Stimulated activated naive B cell treated with anti-CD40 and anti-IgM and Interleukin-4, amounts not matched to agents 10 μg/mL and 1 μg/mL and 100 μg/mL, for 72 hours (primary cell): ENCODE results near the gene SYNGR1.
A peak's percentile ranks its signal among the peaks of the same experiment; 100 is the strongest.
"Not testable (repeated sequence)": the region's sequence is repeated elsewhere in the genome, so short reads cannot be mapped to it uniquely, and the experiment has no call there.

ENCODE experiments used
- ATAC-seq, 2 donors: fragments of 150-1000 bp; cut with Tn5 transposase; replicated peaks; 2 replicates each; pipeline ENCODE4 v1.10.0; 2021; ENCODE audit warnings: moderate library complexity in 1 of 2
- DNase-seq: peaks from one replicate; pipeline ENCODE4 v3.0.0; 2021
- H3K27ac Mint-ChIP-seq: one replicate; pipeline ENCODE4 v1.8.0; 2022; ENCODE audit warnings: mild to moderate bottlenecking, mixed read lengths
- H3K27me3 Mint-ChIP-seq, 2 donors: one replicate each; pipeline ENCODE4 v1.8.0; 2022; ENCODE audit warnings: mixed read lengths in 2 of 2
- H3K36me3 Mint-ChIP-seq, 2 donors: one replicate each; pipeline ENCODE4 v1.8.0; 2022; ENCODE audit warnings: mixed read lengths in 2 of 2, mild to moderate bottlenecking in 1 of 2
- H3K4me1 Mint-ChIP-seq, 2 donors: one replicate each; pipeline ENCODE4 v1.8.0; 2022; ENCODE audit warnings: mixed read lengths in 2 of 2, mild to moderate bottlenecking in 1 of 2
- H3K4me3 Mint-ChIP-seq, 2 donors: one replicate each; pipeline ENCODE4 v1.8.0; 2022; ENCODE audit warnings: mild to moderate bottlenecking in 2 of 2, mixed read lengths in 2 of 2, moderate library complexity in 1 of 2
- H3K9me3 Mint-ChIP-seq, 2 donors: one replicate each; pipeline ENCODE4 v1.8.0; 2022; ENCODE audit warnings: mixed read lengths in 2 of 2, mild to moderate bottlenecking in 1 of 2

Gene SYNGR1

DNA sequence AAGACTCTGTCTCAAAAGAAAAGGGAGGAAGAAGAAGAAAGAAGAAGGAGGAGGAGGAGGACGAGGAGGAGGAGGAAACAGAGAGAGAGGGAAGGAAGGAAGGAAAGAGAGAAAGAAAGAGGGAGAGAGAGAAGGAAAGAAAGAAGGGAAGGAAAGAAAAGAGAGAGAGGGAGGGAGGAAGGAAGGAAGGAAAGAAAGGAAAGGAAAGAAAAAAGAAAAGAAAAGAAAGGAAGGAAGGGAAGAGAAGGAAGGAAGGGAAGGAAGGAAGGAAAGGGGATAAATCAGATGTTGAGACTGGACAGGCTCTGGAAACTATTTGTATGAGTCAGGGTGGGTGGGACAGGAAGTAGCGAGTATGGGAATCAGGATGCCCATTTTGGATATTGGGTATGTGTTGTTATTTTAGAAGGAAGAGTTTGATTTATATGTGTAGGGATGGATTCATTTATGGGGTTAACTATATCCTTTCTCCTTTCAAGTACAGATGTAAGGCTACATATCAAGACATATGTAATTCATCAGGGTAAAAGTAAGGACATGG, 24.3 kb upstream of the SYNGR1 start:
- Mint-ChIP-seq H3K4me3 (no peak overlapping the region), H3K4me1 (peaks cover 3 to 4% of the 10 kb centered on the region in 2 donors), H3K27me3 (no peaks in the 10 kb centered on the region), H3K27ac (no peak overlapping the region), H3K36me3 (no peaks in the 10 kb centered on the region), H3K9me3 (no peaks in the 10 kb centered on the region)
- ATAC-seq = no peak
- DNase-seq = no peak

DNA sequence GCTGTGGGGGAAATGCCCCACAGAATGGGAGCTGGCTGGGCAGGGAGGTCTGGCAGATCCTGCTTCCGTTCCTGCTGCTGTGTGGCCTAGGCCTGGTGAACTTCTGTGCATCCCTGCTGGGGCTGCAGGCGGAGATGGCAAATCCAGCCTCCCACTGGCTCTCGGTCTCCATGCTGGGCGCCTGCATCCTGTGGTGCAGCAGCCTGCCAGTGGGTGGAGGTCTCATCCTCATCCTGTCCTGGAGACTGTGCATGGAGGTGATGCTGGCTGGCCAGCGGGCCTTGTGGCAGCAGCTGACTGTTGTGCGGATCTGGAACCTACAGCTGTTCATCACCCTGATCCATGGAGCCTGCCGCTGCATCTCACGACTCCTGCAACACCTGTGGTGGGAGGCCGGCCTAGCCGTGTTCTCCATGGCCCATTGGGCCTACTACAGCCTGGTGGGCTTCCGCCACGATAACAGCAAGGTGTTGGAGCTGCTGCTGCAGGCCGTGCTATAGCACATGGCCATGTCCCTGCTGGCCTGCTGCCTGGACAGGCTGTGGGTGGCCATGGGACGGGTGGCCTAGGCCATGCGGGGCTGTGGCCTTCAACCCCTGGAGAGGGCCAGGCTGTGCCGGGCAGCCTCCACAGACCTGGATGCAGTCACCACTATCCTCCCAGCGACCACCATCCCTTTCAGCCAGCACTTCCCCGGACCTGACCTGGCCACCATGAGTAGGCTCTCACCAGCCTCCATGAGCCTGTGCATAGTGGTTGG, 21.6 kb upstream of the SYNGR1 start:
- Mint-ChIP-seq H3K4me1 (no peaks in the 10 kb centered on the region), H3K27me3 (no peaks in the 10 kb centered on the region), H3K4me3 (no peak overlapping the region), H3K9me3 (no peaks in the 10 kb centered on the region), H3K27ac (no peak overlapping the region), H3K36me3 (no peaks in the 10 kb centered on the region)
- ATAC-seq (no peak), DNase-seq (no peak)

DNA sequence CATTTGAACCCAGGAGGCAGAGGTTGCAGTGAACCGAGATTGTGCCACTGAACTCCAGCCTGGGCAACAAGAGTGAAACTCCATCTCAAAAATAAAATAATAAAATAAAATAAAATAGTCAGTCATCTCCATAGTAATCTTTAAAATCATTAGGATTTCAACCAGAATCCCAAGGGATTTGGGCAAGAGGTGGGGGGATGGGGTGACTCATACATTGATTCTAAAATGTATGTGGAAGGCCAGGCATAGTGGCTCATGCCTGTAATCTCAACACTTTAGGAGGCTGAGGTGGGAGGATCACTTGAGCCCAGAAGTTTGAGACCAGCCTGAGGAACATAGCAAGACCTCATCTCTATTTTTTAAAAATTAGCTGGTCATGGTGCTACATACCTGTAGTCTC, 19.2 kb upstream of the SYNGR1 start:
- ATAC-seq, H3K27me3 Mint-ChIP-seq, H3K36me3 Mint-ChIP-seq, H3K9me3 Mint-ChIP-seq, H3K4me1 Mint-ChIP-seq, H3K4me3 Mint-ChIP-seq, DNase-seq, H3K27ac Mint-ChIP-seq: not testable (repeated sequence)

DNA sequence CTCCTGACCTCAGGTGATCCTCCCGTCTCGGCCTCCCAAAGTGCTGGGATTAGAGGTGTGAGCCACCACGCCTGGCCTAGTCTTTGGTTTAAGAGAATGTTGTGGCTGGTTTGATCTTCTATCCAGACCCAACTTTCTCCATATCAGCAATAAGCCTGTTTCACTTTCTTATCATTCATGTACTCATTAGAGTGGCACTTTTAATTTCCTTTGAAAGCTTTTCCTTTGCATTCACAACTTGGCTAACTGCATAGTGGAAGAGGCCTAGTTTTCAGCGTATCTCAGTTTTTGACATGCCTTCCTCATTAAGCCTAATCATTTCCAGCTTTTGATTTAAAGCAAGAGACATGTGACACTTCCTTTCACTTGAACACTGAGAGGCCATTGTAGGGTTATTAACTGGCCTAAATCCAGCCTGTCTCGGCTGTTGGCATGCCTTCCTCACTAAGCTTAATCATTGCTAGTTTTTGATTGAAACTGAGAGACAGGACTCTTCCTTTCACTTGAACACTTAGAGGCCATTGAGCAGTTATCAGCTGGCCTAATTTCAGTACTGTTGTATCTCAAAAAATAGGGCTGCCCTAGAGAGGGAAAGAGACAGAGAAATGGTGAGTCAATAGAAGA, 17.2 kb upstream of the SYNGR1 start:
- no peak for ATAC-seq
- Mint-ChIP-seq H3K4me1 (no peaks in the 10 kb centered on the region), H3K27ac (no peak overlapping the region)

DNA sequence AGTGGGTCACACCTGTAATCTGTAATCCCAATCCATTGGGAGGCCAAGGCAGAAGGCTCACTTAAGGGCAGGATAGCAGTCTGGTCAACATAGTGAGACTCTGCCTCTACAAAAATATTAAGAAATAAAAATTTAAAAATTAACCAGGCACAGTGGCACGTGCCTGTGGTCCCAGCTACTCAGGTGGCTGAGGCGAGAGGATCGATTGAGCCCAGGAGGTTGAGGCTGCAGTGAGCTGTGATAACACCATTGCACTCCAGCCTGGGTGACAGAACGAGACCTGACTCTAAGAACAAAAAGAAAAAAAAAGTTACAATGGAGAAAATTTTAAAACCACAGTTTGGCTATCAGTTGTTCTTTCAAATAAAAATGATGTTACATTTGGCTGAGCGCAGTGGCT, 13.4 kb upstream of the SYNGR1 start:
- H3K9me3 Mint-ChIP-seq = no peaks in the 10 kb centered on the region
- H3K36me3 Mint-ChIP-seq = no peaks in the 10 kb centered on the region
- no peaks in the 10 kb centered on the region for H3K4me1 Mint-ChIP-seq
- ATAC-seq = no peak
- H3K27me3 Mint-ChIP-seq = peaks cover 0 to 4% of the 10 kb centered on the region in 2 donors
- H3K27ac Mint-ChIP-seq = no peak overlapping the region
- no peak overlapping the region for H3K4me3 Mint-ChIP-seq
- no peak for DNase-seq

More for the DNA sequence above, 17.2 kb upstream of the SYNGR1 start:
- Mint-ChIP-seq H3K36me3 (no peaks in the 10 kb centered on the region), H3K4me3 (no peak overlapping the region), H3K9me3 (no peaks in the 10 kb centered on the region), H3K27me3 (no peaks in the 10 kb centered on the region)
- no peak for DNase-seq

DNA sequence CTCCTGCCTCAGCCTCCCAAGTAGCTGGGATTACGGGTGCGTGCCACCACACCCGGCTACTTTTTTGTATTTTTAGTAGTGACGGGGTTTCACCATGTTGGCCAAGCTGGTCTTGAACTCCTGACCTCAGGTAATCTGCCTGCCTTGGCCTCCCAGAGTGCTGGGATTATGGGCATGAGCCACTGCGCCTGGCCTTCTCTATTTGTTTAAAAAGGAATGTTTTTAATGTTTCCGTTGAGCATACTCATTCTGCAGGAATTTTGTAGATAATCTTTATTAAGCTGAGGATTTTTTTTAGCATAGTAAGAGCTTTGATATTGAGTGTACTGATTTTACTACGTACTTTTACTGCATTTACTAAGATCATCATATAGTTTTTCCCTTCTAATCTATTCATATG, 10.0 kb upstream of the SYNGR1 start:
- ATAC-seq, H3K27ac Mint-ChIP-seq, H3K36me3 Mint-ChIP-seq, H3K4me3 Mint-ChIP-seq, H3K27me3 Mint-ChIP-seq, H3K4me1 Mint-ChIP-seq, DNase-seq, H3K9me3 Mint-ChIP-seq: not testable (repeated sequence)

DNA sequence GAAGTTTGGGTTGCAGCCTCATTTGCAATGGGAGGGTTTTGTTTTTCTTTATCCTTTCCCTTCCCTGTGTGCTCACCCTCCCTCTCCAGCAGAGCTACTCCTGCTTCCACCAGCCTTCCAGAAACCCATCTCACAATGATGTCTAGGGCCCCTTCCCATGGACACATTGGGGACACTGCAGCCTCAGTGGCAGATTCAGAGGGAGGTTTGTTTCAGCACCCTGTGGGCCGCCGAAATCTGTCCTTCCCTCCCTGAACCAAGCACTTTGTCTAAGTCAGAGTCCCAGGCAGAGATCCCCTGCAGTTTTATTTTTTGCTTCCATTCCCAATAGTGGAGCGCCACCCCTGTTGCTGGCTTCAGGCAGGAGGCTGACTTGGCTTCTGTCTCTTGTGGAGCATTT, 8.6 kb upstream of the SYNGR1 start:
- H3K27ac Mint-ChIP-seq = no peak overlapping the region
- no peak for DNase-seq
- no peak for ATAC-seq
- H3K4me3 Mint-ChIP-seq = no peak overlapping the region
- no peaks in the 10 kb centered on the region for H3K36me3 Mint-ChIP-seq
- H3K4me1 Mint-ChIP-seq = peaks cover 4 to 7% of the 10 kb centered on the region in 2 donors
- no peaks in the 10 kb centered on the region for H3K9me3 Mint-ChIP-seq
- H3K27me3 Mint-ChIP-seq = peaks cover under 1 to 6% of the 10 kb centered on the region in 2 donors

DNA sequence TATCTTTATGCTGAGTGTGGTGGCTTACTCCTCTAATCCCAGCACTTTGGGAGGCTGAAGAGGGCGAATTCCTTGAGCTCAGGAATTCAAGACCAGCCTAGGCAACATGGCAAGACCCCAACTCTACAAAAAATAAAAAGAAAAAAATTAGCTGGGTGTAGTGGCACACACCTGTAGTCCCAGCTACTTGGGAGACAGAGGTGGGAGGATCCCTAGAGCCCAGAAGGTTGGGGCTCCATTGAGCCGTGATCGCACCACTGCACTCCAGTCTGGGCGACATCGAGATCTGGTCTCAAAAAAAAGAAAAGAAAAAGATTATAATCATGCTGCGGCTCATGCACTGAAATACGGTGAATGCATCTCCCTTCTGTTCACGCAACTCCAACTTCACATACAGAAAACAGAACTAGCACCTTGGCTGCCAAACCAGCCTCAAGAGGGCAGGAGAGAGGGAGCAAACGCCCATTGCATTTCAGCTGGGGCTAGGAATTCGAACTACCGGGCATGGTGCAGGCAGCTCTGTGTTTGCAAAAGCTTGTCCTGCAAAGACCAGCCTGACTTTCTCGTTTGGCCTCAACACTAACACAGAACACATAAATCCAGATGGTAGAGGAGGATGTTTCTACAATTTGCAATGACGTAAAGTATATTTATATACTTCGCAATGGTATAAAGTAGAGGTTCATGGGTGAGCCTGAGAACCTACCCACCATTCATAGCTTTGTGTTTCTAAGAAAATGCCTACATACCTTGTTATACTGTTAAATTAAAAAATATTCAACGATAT, 6.3 kb upstream of the SYNGR1 start:
- H3K9me3 Mint-ChIP-seq = no peaks in the 10 kb centered on the region
- peaks cover 5 to 6% of the 10 kb centered on the region in 2 donors for H3K27me3 Mint-ChIP-seq
- no peak overlapping the region for H3K4me3 Mint-ChIP-seq
- peak; percentile 86 to 96 for ATAC-seq
- H3K4me1 Mint-ChIP-seq = peaks cover 4 to 7% of the 10 kb centered on the region in 2 donors
- H3K27ac Mint-ChIP-seq = no peak overlapping the region
- peak; percentile 35 for DNase-seq
- no peaks in the 10 kb centered on the region for H3K36me3 Mint-ChIP-seq

DNA sequence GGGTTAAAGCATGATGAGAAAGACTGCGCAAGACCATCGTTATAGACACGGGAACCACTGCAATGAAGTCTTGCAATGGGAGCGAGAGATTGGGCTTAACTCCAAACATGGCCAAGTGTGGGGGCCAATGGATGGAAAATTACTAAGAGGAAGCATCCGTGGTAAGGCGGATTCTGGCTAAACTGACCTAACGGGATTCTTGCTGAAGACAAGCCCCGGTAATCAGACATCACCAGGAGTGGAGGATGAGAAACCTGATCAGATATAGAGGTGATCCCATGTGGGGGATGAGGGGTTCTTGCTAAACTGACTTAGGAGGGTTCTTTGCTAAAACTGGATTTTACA, 5.8 kb upstream of the SYNGR1 start:
- ATAC-seq = no peak
- no peak overlapping the region for H3K27ac Mint-ChIP-seq
- no peak overlapping the region for H3K4me3 Mint-ChIP-seq
- H3K9me3 Mint-ChIP-seq = no peaks in the 10 kb centered on the region
- DNase-seq = no peak
- H3K36me3 Mint-ChIP-seq = no peaks in the 10 kb centered on the region
- H3K4me1 Mint-ChIP-seq = peaks cover 7 to 12% of the 10 kb centered on the region in 2 donors
- peaks cover 5 to 6% of the 10 kb centered on the region in 2 donors for H3K27me3 Mint-ChIP-seq

DNA sequence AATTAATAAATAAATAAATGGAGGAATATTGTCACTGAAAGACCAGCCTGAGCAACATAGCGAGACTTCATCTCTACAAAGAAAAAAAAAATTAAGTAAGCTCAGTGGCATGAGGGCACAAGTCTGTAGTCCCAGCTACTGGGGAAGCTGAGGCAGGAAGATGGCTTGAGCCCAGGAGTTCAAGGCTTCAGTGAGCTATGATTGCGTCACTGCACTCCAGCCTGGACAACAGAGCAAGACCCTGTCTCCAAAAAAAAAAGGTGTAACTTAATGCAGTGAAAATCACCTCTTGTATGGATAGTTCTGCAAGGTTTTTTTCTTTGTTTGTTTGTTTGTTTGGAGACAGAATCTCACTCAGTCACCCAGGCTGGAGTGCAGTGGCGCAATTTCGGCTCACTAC, 4.6 kb upstream of the SYNGR1 start:
- Mint-ChIP-seq H3K4me3 (no peak overlapping the region), H3K27ac (no peak overlapping the region), H3K36me3 (no peaks in the 10 kb centered on the region), H3K4me1 (peaks cover 12 to 19% of the 10 kb centered on the region in 2 donors), H3K9me3 (no peaks in the 10 kb centered on the region), H3K27me3 (peaks cover 5 to 6% of the 10 kb centered on the region in 2 donors)
- DNase-seq (no peak), ATAC-seq (no peak)

DNA sequence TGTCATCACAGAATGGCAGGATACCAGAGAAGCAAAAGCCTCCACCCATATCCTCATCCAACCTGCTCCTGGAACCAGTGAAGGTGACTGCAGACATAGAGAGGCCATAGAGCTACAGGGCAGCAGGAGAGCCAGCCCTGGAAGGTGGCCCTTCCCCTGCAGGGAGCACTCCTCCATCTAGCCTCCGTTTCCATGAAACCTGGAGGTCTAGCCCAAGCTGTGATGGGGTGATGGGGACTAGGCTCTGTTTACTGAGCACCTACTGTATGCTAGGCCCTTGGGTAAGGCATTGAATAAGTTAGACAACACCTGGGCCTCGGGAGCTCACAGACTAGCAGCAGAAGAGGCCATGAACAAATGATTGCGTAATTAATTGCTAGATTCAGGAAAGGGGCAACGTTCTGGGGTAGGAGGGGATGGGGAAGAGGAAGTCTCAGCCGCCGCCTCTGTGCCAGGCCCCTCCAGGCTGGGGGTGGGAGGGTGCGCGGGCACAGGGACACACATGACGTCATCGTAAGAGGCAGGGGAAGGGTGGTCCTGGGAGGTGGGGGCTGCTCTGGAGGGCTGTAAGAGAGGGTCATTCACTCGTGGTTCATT, 784 bp upstream of the SYNGR1 start:
- Mint-ChIP-seq H3K4me1 (peaks cover 23 to 34% of the 10 kb centered on the region in 2 donors), H3K36me3 (no peaks in the 10 kb centered on the region), H3K27me3 (peaks cover 0 to 5% of the 10 kb centered on the region in 2 donors), H3K4me3 (peak overlapping the region; percentile 88 to 91), H3K9me3 (no peaks in the 10 kb centered on the region), H3K27ac (peak overlapping the region; percentile 87)
- ATAC-seq = no peak
- DNase-seq = no peak

DNA sequence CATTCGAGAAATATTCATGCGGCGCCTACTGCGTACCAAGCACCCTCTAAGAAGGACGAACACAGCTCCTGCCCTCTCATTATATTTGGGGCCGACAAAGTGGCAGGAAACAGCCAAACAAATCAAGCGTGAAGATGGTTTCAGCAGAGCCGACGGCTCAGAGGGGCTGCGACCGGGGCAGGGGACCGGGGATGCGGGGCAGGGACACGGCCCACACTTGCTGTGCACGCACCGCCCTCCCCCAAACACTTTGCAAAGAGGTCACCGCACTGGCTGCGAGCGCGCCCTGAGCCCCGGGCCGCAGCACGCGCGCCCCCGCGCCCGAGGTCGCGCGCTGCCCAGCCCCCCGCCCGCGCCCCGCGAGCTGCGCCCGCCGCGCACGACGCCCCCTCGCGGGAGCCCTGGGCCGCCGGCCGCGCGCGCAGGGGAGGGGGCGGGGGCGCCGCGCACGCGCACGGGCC, 255 bp upstream of the SYNGR1 start:
- peaks cover 23 to 34% of the 10 kb centered on the region in 2 donors for H3K4me1 Mint-ChIP-seq
- no peaks in the 10 kb centered on the region for H3K36me3 Mint-ChIP-seq

DNA sequence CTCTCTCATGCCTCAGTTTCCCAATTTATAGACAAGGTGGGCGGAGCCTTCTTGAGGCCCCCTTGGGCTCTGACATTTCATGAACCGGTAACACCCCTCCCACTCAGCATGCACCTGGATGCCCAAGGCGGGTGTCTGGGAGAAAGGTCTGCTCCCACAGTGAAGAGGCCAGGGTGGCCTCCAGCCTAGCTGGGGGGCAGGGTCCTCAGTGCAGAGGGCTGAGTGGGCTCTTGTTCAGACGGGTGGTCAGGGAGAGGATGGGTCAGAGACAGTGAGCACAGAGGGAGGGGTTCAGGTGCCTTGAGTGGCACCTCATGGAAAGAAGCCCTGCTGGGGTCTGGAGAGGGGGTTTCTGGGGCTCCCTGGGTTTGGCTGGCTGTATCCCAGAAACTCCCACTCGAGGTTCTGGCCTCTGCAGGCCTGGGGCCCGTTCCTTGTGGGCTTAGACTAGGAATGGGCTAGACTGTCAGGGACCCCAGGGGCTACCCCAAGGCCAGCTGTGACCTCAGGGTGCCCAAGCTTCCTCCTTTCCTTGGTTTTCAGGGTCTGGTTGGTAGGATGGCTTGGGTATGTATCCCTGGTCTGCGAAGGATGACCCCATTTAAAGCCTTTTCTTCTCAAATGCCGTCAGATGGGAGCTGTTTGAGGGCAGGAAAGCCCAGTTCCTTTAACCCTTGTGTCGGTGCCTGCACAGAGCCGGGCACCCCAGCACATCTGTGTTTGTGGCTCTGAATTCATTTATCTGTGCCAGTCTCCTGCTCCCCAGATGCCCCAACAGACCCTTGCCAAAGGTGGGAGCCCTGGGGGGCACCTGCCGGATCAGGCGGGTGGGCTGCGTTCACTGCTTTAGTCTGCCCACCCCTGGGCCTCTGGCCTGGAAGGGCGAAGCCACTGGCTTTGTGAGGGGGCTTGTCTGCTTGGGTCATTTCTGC, 1.2 kb downstream of the SYNGR1 start:
- H3K4me3 Mint-ChIP-seq = peak overlapping the region; percentile 81 to 89
- no peaks in the 10 kb centered on the region for H3K9me3 Mint-ChIP-seq
- H3K27ac Mint-ChIP-seq = peak overlapping the region; percentile 91
- H3K4me1 Mint-ChIP-seq = peaks cover 23 to 34% of the 10 kb centered on the region in 2 donors
- DNase-seq = no peak
- ATAC-seq = peak; percentile 47 to 49
- H3K36me3 Mint-ChIP-seq = no peaks in the 10 kb centered on the region
- H3K27me3 Mint-ChIP-seq = peaks cover 0 to 5% of the 10 kb centered on the region in 2 donors

More for the DNA sequence above, 255 bp upstream of the SYNGR1 start:
- peak overlapping the region; percentile 88 to 91 for H3K4me3 Mint-ChIP-seq
- DNase-seq (peak; percentile 19), ATAC-seq (peak; percentile 20 to 22)
- peak overlapping the region; percentile 87 for H3K27ac Mint-ChIP-seq
- no peaks in the 10 kb centered on the region for H3K9me3 Mint-ChIP-seq
- peaks cover 0 to 5% of the 10 kb centered on the region in 2 donors for H3K27me3 Mint-ChIP-seq
